HCT116 (cell line): ENCODE results near the gene KIAA1755. TPM values are rescaled to one million over a fixed set of nuclear protein-coding genes. Genes with fewer than 3 reads are reported as not detected.

Source experiments
- ATAC-seq: fragments of 200-7000 bp; cut with Tn5 transposase; 2 replicates; pipeline ENCODE4 v1.9.1; 2020; ENCODE audit warnings: mild to moderate bottlenecking, moderate library complexity
- BruUV-seq: library from RNA; stranded (reverse); fragments of 400-500 nt; replicated peaks from 2 replicates; lab custom pipeline; 2021; lab: Mats Ljungman, UMichigan
- CTCF ChIA-PET: fragments of 300-600 bp; sonication (Branson Sonifier 250); formaldehyde crosslinking; loops from one replicate; lab custom pipeline; 2021; ENCODE audit warnings: antibody characterized with exemption; lab: Charles Lee
- POLR2A ChIA-PET: fragments of 300-600, 350-600 bp; sonication (Branson Sonifier 250); formaldehyde crosslinking; loops from one replicate; lab custom pipeline; 2021; ENCODE audit warnings: antibody characterized with exemption; lab: Charles Lee
- RAD21 ChIA-PET, 2 experiments: fragments of 300-600 bp; sonication (Branson Sonifier 250); formaldehyde crosslinking; loops; one replicate each; lab custom pipeline; 2023; ENCODE audit warnings: low total read pairs in 2 of 2; ENCODE audit not compliant: uncharacterized antibody in 2 of 2, unreplicated experiment in 2 of 2, low non-redundant PET in 1 of 2; lab: Charles Lee
- DNase-seq: peaks from one replicate; pipeline ENCODE4 v3.0.0-alpha.2; 2010; ENCODE audit warnings: low read depth, low spot score
- H2AFZ ChIP-seq: fragments of 200-600 bp; shearing (Covaris generic), sonication (generic); 2 replicates; pipeline ENCODE4 v1.6.1; 2017; ENCODE audit warnings: low read depth, mixed run types, mixed read lengths, antibody characterized with exemption, low read length; ENCODE audit not compliant: poor library complexity, severe bottlenecking
- H3K27ac ChIP-seq: 2 replicates; pipeline ENCODE4 v1.5.1; 2012; ENCODE audit warnings: low read depth, low read length
- H3K27me3 ChIP-seq: fragments of 200-600 bp; sonication (generic); 2 replicates; pipeline ENCODE4 v1.6.1; 2016; ENCODE audit warnings: mixed run types, low read length, mixed read lengths; ENCODE audit not compliant: insufficient read depth
- H3K36me3 ChIP-seq, 2 experiments: fragments of 200-500 bp in 1 of 2; fragments of 200-600 bp in 1 of 2; sonication (Bioruptor generic) in 1 of 2; sonication (generic) in 1 of 2; 2 replicates each; pipeline versions ENCODE4 v1.5.1 to v1.6.1; 2014 to 2016; ENCODE audit warnings: low read length in 2 of 2, inconsistent platforms in 1 of 2, mixed read lengths in 1 of 2, mixed run types in 1 of 2; ENCODE audit not compliant: insufficient read depth in 2 of 2, control insufficient read depth in 1 of 2
- H3K4me1 ChIP-seq, 2 experiments: fragments of 200-600 bp in 1 of 2; sonication (generic) in 1 of 2; 2 replicates each; pipeline versions ENCODE4 v1.5.1 to v1.6.1; 2012 to 2017; ENCODE audit warnings: low read length in 2 of 2, inconsistent platforms in 1 of 2, mild to moderate bottlenecking in 1 of 2, mixed read lengths in 1 of 2, mixed run types in 1 of 2, moderate library complexity in 1 of 2; ENCODE audit not compliant: insufficient read depth in 2 of 2, control insufficient read depth in 1 of 2
- H3K4me2 ChIP-seq: fragments of 200-600 bp; sonication (generic); 2 replicates; pipeline ENCODE4 v1.6.1; 2017; ENCODE audit warnings: mixed run types, low read length, mixed read lengths
- H3K4me3 ChIP-seq, 2 experiments: fragments of 200-600 bp in 1 of 2; sonication (generic) in 1 of 2; replicated peaks in 1 of 2; 2 replicates each; pipeline ENCODE4 v1.5.1; 2011 to 2016; ENCODE audit warnings: low read length in 2 of 2, control low read depth in 1 of 2, low read depth in 1 of 2, mild to moderate bottlenecking in 1 of 2, mixed read lengths in 1 of 2, mixed run types in 1 of 2
- H3K79me2 ChIP-seq: fragments of 200-600 bp; sonication (generic); 2 replicates; pipeline ENCODE4 v1.6.1; 2017; ENCODE audit warnings: mild to moderate bottlenecking, mixed run types, low read length, moderate library complexity, mixed read lengths; ENCODE audit not compliant: insufficient read depth
- H3K9ac ChIP-seq: fragments of 200-600 bp; sonication (generic); 2 replicates; pipeline ENCODE4 v1.6.1; 2016; ENCODE audit warnings: low read length, mixed read lengths
- H3K9me2 ChIP-seq: fragments of 200-600 bp; sonication (generic), shearing (Covaris generic); 2 replicates; pipeline ENCODE4 v1.6.1; 2017; ENCODE audit warnings: mixed run types, mild to moderate bottlenecking, moderate library complexity; ENCODE audit not compliant: insufficient read depth
- H3K9me3 ChIP-seq, 2 experiments: fragments of 200-500 bp in 1 of 2; fragments of 200-600 bp in 1 of 2; sonication (Bioruptor generic) in 1 of 2; sonication (generic) in 1 of 2; 2 replicates each; pipeline ENCODE4 v1.6.1; 2014 to 2017; ENCODE audit warnings: low read length in 2 of 2, mixed read lengths in 2 of 2, inconsistent platforms in 1 of 2, low read depth in 1 of 2, mild to moderate bottlenecking in 1 of 2, mixed run types in 1 of 2, moderate library complexity in 1 of 2; ENCODE audit not compliant: control insufficient read depth in 1 of 2, insufficient read depth in 1 of 2
- H4K20me1 ChIP-seq: fragments of 200-600 bp; sonication (generic), shearing (Covaris generic); 2 replicates; pipeline ENCODE4 v1.6.1; 2017; ENCODE audit warnings: mixed run types, mild to moderate bottlenecking, moderate library complexity; ENCODE audit not compliant: insufficient read depth
- CBX3 ChIP-seq: IDR thresholded peaks from 2 replicates; pipeline ENCODE4 v1.6.1; 2012; ENCODE audit warnings: low read depth
- CEBPB ChIP-seq: IDR thresholded peaks from 2 replicates; pipeline ENCODE4 v1.6.1; 2012; ENCODE audit warnings: low read depth
- EZH2phosphoT487 ChIP-seq: fragments of 200-600 bp; IDR thresholded peaks from 2 replicates; pipeline ENCODE4 v1.6.1; 2018; ENCODE audit warnings: antibody characterized with exemption, borderline replicate concordance
- JUND ChIP-seq: IDR thresholded peaks from 2 replicates; pipeline ENCODE4 v1.6.1; 2012
- RAD21 ChIP-seq: IDR thresholded peaks from 2 replicates; pipeline ENCODE4 v1.6.1; 2012; ENCODE audit warnings: low read depth, mild to moderate bottlenecking
- SIN3A ChIP-seq: IDR thresholded peaks from 2 replicates; pipeline ENCODE4 v1.6.1; 2012; ENCODE audit warnings: low read depth
- SP1 ChIP-seq: IDR thresholded peaks from 2 replicates; pipeline ENCODE4 v1.6.1; 2012; ENCODE audit warnings: low read depth
- ZFX ChIP-seq: fragments of 450-650 bp; IDR thresholded peaks from 2 replicates; pipeline ENCODE4 v1.6.1; 2017
- ZNF274 ChIP-seq: fragments of 200-500 bp; sonication (Bioruptor generic); IDR thresholded peaks from 2 replicates; pipeline ENCODE4 v1.6.1; 2014; ENCODE audit warnings: mild to moderate bottlenecking, low read depth, low read length, inconsistent platforms
- intact Hi-C: fragments of 100-400 bp; cut with micrococcal nuclease; formaldehyde crosslinking; loops from 2 replicates; pipeline ENCODE4 v1.10.0; 2022
- total RNA-seq: library from RNA; stranded (reverse); gene quantifications from one replicate; pipeline ENCODE4 v1.2.1, GENCODE V29; 2021; ENCODE audit not compliant: unreplicated experiment
- TF ChIP-seq, protein P1 (sequence below), 3 experiments: fragments of 200-600 bp in 1 of 3; sonication (generic) in 1 of 3; IDR thresholded peaks in 2 of 3; conservative IDR thresholded peaks in 1 of 3; 2 replicates each; pipeline ENCODE4 v1.5.1; 2012 to 2017; ENCODE audit warnings: low read depth in 2 of 3, low read length in 2 of 3, antibody characterized with exemption in 1 of 3, borderline replicate concordance in 1 of 3, control low read depth in 1 of 3, mild to moderate bottlenecking in 1 of 3, mixed read lengths in 1 of 3, mixed run types in 1 of 3, moderate library complexity in 1 of 3; ENCODE audit not compliant: insufficient read depth in 1 of 3

KIAA1755 gene
- total RNA-seq, 1 experiment from 2014 or later = not detected

DNA sequence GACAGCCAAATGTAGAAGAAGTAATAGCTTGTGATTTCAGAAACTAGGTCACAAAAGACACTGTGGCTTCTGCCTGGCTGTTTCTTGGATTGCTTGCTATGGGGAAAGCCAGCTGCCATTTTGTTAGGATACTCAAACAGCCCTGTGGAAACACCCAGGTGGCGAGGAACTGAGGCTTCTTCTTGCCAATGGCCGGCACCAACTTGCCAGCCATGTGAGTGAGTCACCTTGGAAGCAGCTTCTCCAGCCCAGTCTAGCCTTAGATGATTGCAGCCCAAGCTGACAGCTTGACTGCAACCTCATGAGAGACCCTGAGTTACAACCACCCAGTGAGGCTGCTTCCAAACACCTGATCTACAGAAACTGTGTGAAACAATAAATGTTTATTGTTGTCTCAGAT lies 11.9 kb upstream of the KIAA1755 start:
- Histone ChIP-seq H3K79me2 (no peaks in the 10 kb centered on the region), H3K9ac (no peak overlapping the region), H3K4me2 (peak overlapping the region; percentile 2; the same call in 1 of the 2 replicates), H3K9me2 (no peaks in the 10 kb centered on the region), H3K4me3 (no peak overlapping the region), H4K20me1 (no peaks in the 10 kb centered on the region), H3K27me3 (no peaks in the 10 kb centered on the region), H2AFZ (no peak overlapping the region), H3K4me1 (peaks cover 18 to 46% of the 10 kb centered on the region in 2 experiments), H3K9me3 (no peaks in the 10 kb centered on the region), H3K36me3 (no peaks in the 10 kb centered on the region), H3K27ac (no peak overlapping the region)
- intact Hi-C loops = no loop called here
- BruUV-seq = no TSS peak
- DNase-seq (no peak), ATAC-seq (no peak)
- no peak for TF ChIP-seq EZH2phosphoT487
- no peak for TF ChIP-seq SIN3A
- TF ChIP-seq JUND = no peak
- no peak for TF ChIP-seq SP1
- no peak for TF ChIP-seq ZNF274
- TF ChIP-seq, protein P1, sequence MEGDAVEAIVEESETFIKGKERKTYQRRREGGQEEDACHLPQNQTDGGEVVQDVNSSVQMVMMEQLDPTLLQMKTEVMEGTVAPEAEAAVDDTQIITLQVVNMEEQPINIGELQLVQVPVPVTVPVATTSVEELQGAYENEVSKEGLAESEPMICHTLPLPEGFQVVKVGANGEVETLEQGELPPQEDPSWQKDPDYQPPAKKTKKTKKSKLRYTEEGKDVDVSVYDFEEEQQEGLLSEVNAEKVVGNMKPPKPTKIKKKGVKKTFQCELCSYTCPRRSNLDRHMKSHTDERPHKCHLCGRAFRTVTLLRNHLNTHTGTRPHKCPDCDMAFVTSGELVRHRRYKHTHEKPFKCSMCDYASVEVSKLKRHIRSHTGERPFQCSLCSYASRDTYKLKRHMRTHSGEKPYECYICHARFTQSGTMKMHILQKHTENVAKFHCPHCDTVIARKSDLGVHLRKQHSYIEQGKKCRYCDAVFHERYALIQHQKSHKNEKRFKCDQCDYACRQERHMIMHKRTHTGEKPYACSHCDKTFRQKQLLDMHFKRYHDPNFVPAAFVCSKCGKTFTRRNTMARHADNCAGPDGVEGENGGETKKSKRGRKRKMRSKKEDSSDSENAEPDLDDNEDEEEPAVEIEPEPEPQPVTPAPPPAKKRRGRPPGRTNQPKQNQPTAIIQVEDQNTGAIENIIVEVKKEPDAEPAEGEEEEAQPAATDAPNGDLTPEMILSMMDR (IDR thresholded peaks at IDR 0.05 in 2 of 3, conservative IDR thresholded peaks at IDR 0.05 in 1 of 3; ENCODE audit: borderline replicate concordance in 1 of 3, insufficient read depth in 1 of 3, low read depth in 2 of 3, low read length in 2 of 3) = no peak
- no peak for TF ChIP-seq CBX3
- no peak for TF ChIP-seq RAD21
- no peak for TF ChIP-seq CEBPB
- no peak for TF ChIP-seq ZFX
- RAD21 ChIA-PET = no interaction called here
- POLR2A ChIA-PET = interaction anchor here (1.3 kb wide), 1 partner anchor 27 kb away, joined by 3 read pairs; no protein-coding TSS in a partner anchor
- CTCF ChIA-PET = interaction anchor here (0.9 kb wide), 1 partner anchor 46 kb away, joined by 3 read pairs; no protein-coding TSS in a partner anchor
